GM12872 (cell line): Measurements from ENCODE around the gene LPIN2.

ENCODE experiments used
- CTCF ChIP-seq: IDR thresholded peaks from 3 replicates; pipeline ENCODE4 v1.5.1; 2011; ENCODE audit warnings: low read depth, mild to moderate bottlenecking, low read length, moderate library complexity; ENCODE audit not compliant: insufficient read depth

The LPIN2 gene

GRCh38 chr18:2966560-2966959 is 46.4 kb downstream of the LPIN2 start:
- no peak for TF ChIP-seq CTCF

GRCh38 chr18:2965797-2966196 is 47.1 kb downstream of the LPIN2 start:
- no peak for TF ChIP-seq CTCF

- no peak for TF ChIP-seq CTCF
Observed at GRCh38 chr18:2964361-2965010, 48.5 kb downstream of the LPIN2 start.
